ENCODE results near the gene GRID1. TPM values are rescaled to one million over a fixed set of nuclear protein-coding genes. Genes with fewer than 3 reads are reported as not detected.

Gene GRID1
- total RNA-seq, 1 donor from 2014 or later = 1.4 TPM

GRCh38 chr10:86260564-86260963 lies 106.0 kb downstream of the GRID1 start:
- H3K36me3 ChIP-seq = no peaks in the 10 kb centered on the region
- no peak for TF ChIP-seq CTCF (IDR thresholded peaks at IDR 0.05)
- intact Hi-C loops (cut with DNase I) = no loop called here
- no peaks in the 10 kb centered on the region for H3K27me3 ChIP-seq
- no peaks in the 10 kb centered on the region for H3K4me1 ChIP-seq
- H3K27ac ChIP-seq = no peak overlapping the region
- H3K9me3 ChIP-seq = no peaks in the 10 kb centered on the region
- no peak overlapping the region for H3K4me3 ChIP-seq
- DNase-seq (ENCODE audit: low spot score in 2 of 2) = peak in 1 of 2 donors; percentile 22

GRCh38 chr10:86259901-86260562 lies 106.6 kb downstream of the GRID1 start:
- intact Hi-C loops (cut with DNase I) = no loop called here
- TF ChIP-seq CTCF (IDR thresholded peaks at IDR 0.05) = no peak
- peak in 1 of 2 donors; percentile 19 for DNase-seq (ENCODE audit: low spot score in 2 of 2)

GRCh38 chr10:86258941-86259340 lies 107.7 kb downstream of the GRID1 start:
- H3K4me1 ChIP-seq = no peaks in the 10 kb centered on the region
- intact Hi-C loops (cut with DNase I) = no loop called here
- no peaks in the 10 kb centered on the region for H3K36me3 ChIP-seq
- H3K27ac ChIP-seq = no peak overlapping the region
- no peak for TF ChIP-seq CTCF (IDR thresholded peaks at IDR 0.05)
- H3K27me3 ChIP-seq = no peaks in the 10 kb centered on the region
- no peak for DNase-seq (ENCODE audit: low spot score in 2 of 2)
- no peaks in the 10 kb centered on the region for H3K9me3 ChIP-seq
- no peak overlapping the region for H3K4me3 ChIP-seq

More at GRCh38 chr10:86259901-86260562, 106.6 kb downstream of the GRID1 start:
- no peak overlapping the region for H3K27ac ChIP-seq
- no peak overlapping the region for H3K4me3 ChIP-seq
- H3K36me3 ChIP-seq = no peaks in the 10 kb centered on the region
- H3K9me3 ChIP-seq = no peaks in the 10 kb centered on the region
- no peaks in the 10 kb centered on the region for H3K4me1 ChIP-seq
- no peaks in the 10 kb centered on the region for H3K27me3 ChIP-seq

GRCh38 chr10:86258499-86258898 lies 108.1 kb downstream of the GRID1 start:
- peak in 1 of 2 donors; percentile 15 for DNase-seq (ENCODE audit: low spot score in 2 of 2)
- intact Hi-C loops (cut with DNase I) = no loop called here
- Histone ChIP-seq H3K4me3 (no peak overlapping the region), H3K4me1 (no peaks in the 10 kb centered on the region), H3K9me3 (no peaks in the 10 kb centered on the region), H3K27ac (no peak overlapping the region), H3K36me3 (no peaks in the 10 kb centered on the region), H3K27me3 (no peaks in the 10 kb centered on the region)
- no peak for TF ChIP-seq CTCF (IDR thresholded peaks at IDR 0.05)

- no peak overlapping the region for H3K27ac ChIP-seq
- intact Hi-C loops (cut with DNase I) = no loop called here
- no peak overlapping the region for H3K4me3 ChIP-seq
- H3K27me3 ChIP-seq = no peaks in the 10 kb centered on the region
- no peak for DNase-seq (ENCODE audit: low spot score in 2 of 2)
- no peaks in the 10 kb centered on the region for H3K36me3 ChIP-seq
- no peak for TF ChIP-seq CTCF (IDR thresholded peaks at IDR 0.05)
- no peaks in the 10 kb centered on the region for H3K4me1 ChIP-seq
- H3K9me3 ChIP-seq = no peaks in the 10 kb centered on the region
These were observed 108.9 kb downstream of the GRID1 start for GRCh38 chr10:86257683-86258082.
